ENCODE measurements around the gene UST.

GRCh38 chr6:149079911-149080491 is 333.2 kb downstream of the UST start:
- TF ChIP-seq CTCF (conservative IDR thresholded peaks at IDR 0.05 in 1 of 2, IDR thresholded peaks at IDR 0.05 in 1 of 2; ENCODE audit: extremely low read depth in 1 of 2, insufficient read depth in 1 of 2, low read depth in 1 of 2, low read length in 2 of 2), result no peak
- TF ChIP-seq EZH2 (IDR thresholded peaks at IDR 0.05; ENCODE audit: borderline replicate concordance, low read length), result no peak

All from mammary epithelial cell (primary cell).